Adrenal gland (tissue), 5 donors: Measurements from ENCODE around the gene DCTD.

ENCODE experiments used
- CTCF ChIP-seq, 6 experiments: fragments of 450-650 bp in 4 of 6; fragments of 200-600 bp in 2 of 6; sonication (generic) in 1 of 6; IDR thresholded peaks; 1 replicate in 5 of 6; 2 replicates in 1 of 6; pipeline versions ENCODE4 v1.5.1 to v1.8.0; 2016 to 2021; ENCODE audit warnings: antibody characterized with exemption in 6 of 6, mild to moderate bottlenecking in 2 of 6, moderate library complexity in 1 of 6
- POLR2A ChIP-seq, 2 donors: fragments of 450-650 bp; IDR thresholded peaks; one replicate each; pipeline ENCODE4 v1.6.1; 2017; ENCODE audit warnings: antibody characterized with exemption in 2 of 2, mild to moderate bottlenecking in 2 of 2, moderate library complexity in 1 of 2
- donor health status: DM: no; HTN: no; CAD: no.

DNA sequence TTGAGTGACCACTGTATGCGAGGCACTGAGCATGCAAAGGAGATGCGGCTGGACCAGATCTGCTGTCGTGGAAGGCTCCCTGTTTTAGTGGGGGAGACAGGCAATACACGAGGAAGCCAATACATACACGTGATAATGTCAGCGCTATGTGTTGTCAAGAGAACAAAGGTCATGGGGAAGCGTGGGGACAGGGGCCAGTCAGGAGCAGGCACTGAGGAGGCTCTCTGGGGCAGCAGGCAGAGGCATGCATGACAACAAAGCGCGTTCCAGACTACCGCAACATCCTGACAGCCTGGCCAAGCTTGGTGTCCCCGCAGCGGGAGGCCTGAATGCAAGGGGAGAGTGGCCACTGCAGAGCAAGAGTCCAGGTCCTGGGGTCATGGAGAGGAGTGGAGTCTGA, 61.9 kb downstream of the DCTD start:
- TF ChIP-seq CTCF (IDR thresholded peaks at IDR 0.05) (no peak), POLR2A (IDR thresholded peaks at IDR 0.05) (no peak)
